Peyer's patch (tissue), 4 donors: ENCODE results near the gene TMEM169. TPM values are rescaled to one million over a fixed set of nuclear protein-coding genes. Genes with fewer than 3 reads are reported as not detected.

Experiments
- DNase-seq, 3 donors: peaks; one replicate each; pipeline ENCODE4 v3.0.0-alpha.2; 2017 to 2019
- H3K27ac ChIP-seq, 4 donors: fragments of 200-600 bp; sonication (generic); one replicate each; pipeline ENCODE4 v1.5.1; 2016 to 2019
- H3K27me3 ChIP-seq, 2 donors: fragments of 200-600 bp; sonication (generic); one replicate each; pipeline ENCODE4 v1.5.1; 2019
- H3K36me3 ChIP-seq, 3 donors: fragments of 200-600 bp; sonication (generic); one replicate each; pipeline ENCODE4 v1.5.1; 2016 to 2019
- H3K4me1 ChIP-seq, 4 donors: fragments of 200-600 bp; sonication (generic); one replicate each; pipeline ENCODE4 v1.5.1; 2016 to 2019
- H3K4me3 ChIP-seq, 4 donors: fragments of 200-600 bp; sonication (generic); 1 replicate in 3 of 4; 2 replicates in 1 of 4; pipeline ENCODE4 v1.5.1; 2016 to 2019; ENCODE audit warnings: mild to moderate bottlenecking in 1 of 4
- H3K9me3 ChIP-seq, 4 donors: fragments of 200-600 bp; sonication (generic); one replicate each; pipeline ENCODE4 v1.5.1; 2016 to 2019; ENCODE audit warnings: mild to moderate bottlenecking in 1 of 4
- CTCF ChIP-seq, 6 experiments: fragments of 450-650 bp in 4 of 6; fragments of 200-600 bp in 2 of 6; sonication (generic) in 1 of 6; IDR thresholded peaks; one replicate each; pipeline ENCODE4 v1.5.1; 2017 to 2019; ENCODE audit warnings: antibody characterized with exemption in 6 of 6, mild to moderate bottlenecking in 3 of 6, moderate library complexity in 1 of 6
- POLR2A ChIP-seq, 2 donors: fragments of 450-650 bp; IDR thresholded peaks; one replicate each; pipeline ENCODE4 v1.5.1; 2017; ENCODE audit warnings: antibody characterized with exemption in 2 of 2, mild to moderate bottlenecking in 2 of 2, moderate library complexity in 2 of 2
- total RNA-seq, 4 donors: library from RNA; depleted of rRNA; stranded (reverse); fragments of >200 nt; gene quantifications; one replicate each; pipeline ENCODE4 v1.1.0, GENCODE V29; 2016

The TMEM169 gene
- total RNA-seq, 4 donors from 2014 or later: 1.6 TPM; not detected in 3

GRCh38 chr2:216059233-216059834, 22.4 kb upstream of the TMEM169 start:
- Histone ChIP-seq H3K9me3 (no peaks in the 10 kb centered on the region), H3K4me1 (peaks cover 0 to 11% (median 0%) of the 10 kb centered on the region in 4 donors), H3K36me3 (peaks cover 0 to 34% (median 0%) of the 10 kb centered on the region in 3 donors), H3K27me3 (no peaks in the 10 kb centered on the region), H3K27ac (no peak overlapping the region), H3K4me3 (no peak overlapping the region)
- TF ChIP-seq CTCF (IDR thresholded peaks at IDR 0.05) (peak in 4 of 6 experiments; percentile 29 to 48 (median 40)), POLR2A (IDR thresholded peaks at IDR 0.05) (no peak)
- no peak for DNase-seq

- no peak for DNase-seq
- H3K9me3 ChIP-seq: no peaks in the 10 kb centered on the region
- H3K4me1 ChIP-seq: no peaks in the 10 kb centered on the region
Measured at GRCh38 chr2:216064014-216064630, 17.6 kb upstream of the TMEM169 start.

GRCh38 chr2:216064665-216065064, 17.1 kb upstream of the TMEM169 start:
- DNase-seq: no peak
- H3K4me1 ChIP-seq: no peaks in the 10 kb centered on the region
- H3K4me3 ChIP-seq: no peak overlapping the region
- TF ChIP-seq CTCF (IDR thresholded peaks at IDR 0.05): no peak
- TF ChIP-seq POLR2A (IDR thresholded peaks at IDR 0.05): no peak
- peaks cover 0 to 47% (median 0%) of the 10 kb centered on the region in 3 donors for H3K36me3 ChIP-seq
- H3K9me3 ChIP-seq: no peaks in the 10 kb centered on the region
- no peaks in the 10 kb centered on the region for H3K27me3 ChIP-seq
- no peak overlapping the region for H3K27ac ChIP-seq

More at GRCh38 chr2:216064014-216064630, 17.6 kb upstream of the TMEM169 start:
- Histone ChIP-seq H3K27ac (no peak overlapping the region), H3K36me3 (peaks cover 0 to 52% (median 0%) of the 10 kb centered on the region in 3 donors), H3K4me3 (no peak overlapping the region), H3K27me3 (no peaks in the 10 kb centered on the region)
- no peak for TF ChIP-seq POLR2A (IDR thresholded peaks at IDR 0.05)
- no peak for TF ChIP-seq CTCF (IDR thresholded peaks at IDR 0.05)

- no peak for TF ChIP-seq POLR2A (IDR thresholded peaks at IDR 0.05)
- TF ChIP-seq CTCF (IDR thresholded peaks at IDR 0.05): no peak
- no peaks in the 10 kb centered on the region for H3K27me3 ChIP-seq
- no peak overlapping the region for H3K4me3 ChIP-seq
- no peak overlapping the region for H3K27ac ChIP-seq
- H3K9me3 ChIP-seq: no peaks in the 10 kb centered on the region
- DNase-seq: no peak
- H3K36me3 ChIP-seq: peaks cover 0 to 42% (median 0%) of the 10 kb centered on the region in 3 donors
- H3K4me1 ChIP-seq: no peaks in the 10 kb centered on the region
Measured at GRCh38 chr2:216066230-216066629, 15.5 kb upstream of the TMEM169 start.

GRCh38 chr2:216069028-216069427, 12.7 kb upstream of the TMEM169 start:
- DNase-seq: no peak
- Histone ChIP-seq H3K36me3 (peaks cover 0 to 26% (median 0%) of the 10 kb centered on the region in 3 donors), H3K27ac (no peak overlapping the region), H3K4me1 (no peaks in the 10 kb centered on the region), H3K9me3 (no peaks in the 10 kb centered on the region), H3K27me3 (no peaks in the 10 kb centered on the region), H3K4me3 (no peak overlapping the region)
- no peak for TF ChIP-seq CTCF (IDR thresholded peaks at IDR 0.05)
- TF ChIP-seq POLR2A (IDR thresholded peaks at IDR 0.05): no peak
